LNCaP clone FGC (cell line): ENCODE data around the gene RAB3A.

ENCODE experiments used
- DNase-seq: peaks from one replicate; pipeline ENCODE4 v3.0.0-alpha.2; 2011; ENCODE audit warnings: low read depth
- H3K4me3 ChIP-seq: 2 replicates; pipeline ENCODE4 v1.5.1; 2011; ENCODE audit warnings: mild to moderate bottlenecking, low read depth, low read length, control low read depth
- CTCF ChIP-seq: IDR thresholded peaks from 2 replicates; pipeline ENCODE4 v1.5.1; 2012; ENCODE audit warnings: mild to moderate bottlenecking; ENCODE audit not compliant: control insufficient read depth, insufficient read depth; ENCODE audit errors: extremely low read depth

The RAB3A gene

GRCh38 chr19:18223860-18224524 is 20.1 kb upstream of the RAB3A start:
- no peak for DNase-seq
- peak overlapping the region; percentile 45 for H3K4me3 ChIP-seq
- no peak for TF ChIP-seq CTCF

- no peak for DNase-seq
- H3K4me3 ChIP-seq: no peak overlapping the region
- no peak for TF ChIP-seq CTCF
These were observed 18.2 kb upstream of the RAB3A start for GRCh38 chr19:18221815-18222725.

- H3K4me3 ChIP-seq: no peak overlapping the region
- DNase-seq: no peak
These were observed 16.9 kb upstream of the RAB3A start for GRCh38 chr19:18220632-18221275.

GRCh38 chr19:18219911-18220631 is 16.2 kb upstream of the RAB3A start:
- TF ChIP-seq CTCF: no peak
- H3K4me3 ChIP-seq: no peak overlapping the region
- DNase-seq: no peak

More at GRCh38 chr19:18220632-18221275, 16.9 kb upstream of the RAB3A start:
- TF ChIP-seq CTCF: no peak

- H3K4me3 ChIP-seq: no peak overlapping the region
- no peak for TF ChIP-seq CTCF
- no peak for DNase-seq
These were observed 14.8 kb upstream of the RAB3A start for GRCh38 chr19:18218600-18218999.

GRCh38 chr19:18218159-18218558 is 14.3 kb upstream of the RAB3A start:
- TF ChIP-seq CTCF: no peak
- no peak overlapping the region for H3K4me3 ChIP-seq
- DNase-seq: no peak
